HG03064 (cell line): ENCODE measurements around the gene BDKRB1.
"Not testable (repeated sequence)": the region's sequence is repeated elsewhere in the genome, so short reads cannot be mapped to it uniquely, and the experiment has no call there.

Experiments used
- ATAC-seq: cut with Tn5 transposase; IDR thresholded peaks from one replicate; pipeline ENCODE4 v1.9.1; 2021; ENCODE audit warnings: low read depth; ENCODE audit not compliant: unreplicated experiment

Gene BDKRB1

GRCh38 chr14:96232506-96232905, 23.5 kb upstream of the BDKRB1 start:
- no peak for ATAC-seq

- ATAC-seq: no peak
These were observed 22.3 kb upstream of the BDKRB1 start for GRCh38 chr14:96233661-96234060.

- no peak for ATAC-seq
These were observed 20.6 kb upstream of the BDKRB1 start for GRCh38 chr14:96235426-96235825.

- ATAC-seq: no peak
These were observed 18.4 kb upstream of the BDKRB1 start for GRCh38 chr14:96237641-96238040.

GRCh38 chr14:96238676-96239265, 17.2 kb upstream of the BDKRB1 start:
- no peak for ATAC-seq

- ATAC-seq: no peak
These were observed 16.3 kb upstream of the BDKRB1 start for GRCh38 chr14:96239711-96240141.

GRCh38 chr14:96240641-96241040, 15.4 kb upstream of the BDKRB1 start:
- no peak for ATAC-seq

GRCh38 chr14:96242126-96242525, 13.9 kb upstream of the BDKRB1 start:
- ATAC-seq: no peak

GRCh38 chr14:96243785-96244184, 12.2 kb upstream of the BDKRB1 start:
- no peak for ATAC-seq

GRCh38 chr14:96245074-96245473, 10.9 kb upstream of the BDKRB1 start:
- not testable (repeated sequence) for ATAC-seq

GRCh38 chr14:96245710-96246538, 10.1 kb upstream of the BDKRB1 start:
- ATAC-seq: no peak

- ATAC-seq: no peak
These were observed 9.5 kb upstream of the BDKRB1 start for GRCh38 chr14:96246539-96246847.

- ATAC-seq: no peak
These were observed 9.0 kb upstream of the BDKRB1 start for GRCh38 chr14:96247031-96247430.

- ATAC-seq: no peak
These were observed 7.0 kb upstream of the BDKRB1 start for GRCh38 chr14:96249029-96249428.

GRCh38 chr14:96250485-96250884, 5.5 kb upstream of the BDKRB1 start:
- ATAC-seq: no peak

GRCh38 chr14:96251656-96252155, 4.3 kb upstream of the BDKRB1 start:
- no peak for ATAC-seq

GRCh38 chr14:96252323-96252998, 3.5 kb upstream of the BDKRB1 start:
- ATAC-seq: no peak

- no peak for ATAC-seq
These were observed 2.9 kb upstream of the BDKRB1 start for GRCh38 chr14:96252999-96253539.

GRCh38 chr14:96254687-96255086, 1.3 kb upstream of the BDKRB1 start:
- ATAC-seq: no peak

- ATAC-seq: no peak
These were observed 397 bp downstream of the BDKRB1 start for GRCh38 chr14:96256407-96256806.

- no peak for ATAC-seq
These were observed 1.0 kb downstream of the BDKRB1 start for GRCh38 chr14:96257056-96257455.
